NCI-H2227 (cell line): ENCODE results near the gene CPZ.

Experiments used
- DNase-seq: peaks from one replicate; lab custom pipeline; 2025; ENCODE audit not compliant: unreplicated experiment; lab: John Stamatoyannopoulos, UW

The CPZ gene

DNA sequence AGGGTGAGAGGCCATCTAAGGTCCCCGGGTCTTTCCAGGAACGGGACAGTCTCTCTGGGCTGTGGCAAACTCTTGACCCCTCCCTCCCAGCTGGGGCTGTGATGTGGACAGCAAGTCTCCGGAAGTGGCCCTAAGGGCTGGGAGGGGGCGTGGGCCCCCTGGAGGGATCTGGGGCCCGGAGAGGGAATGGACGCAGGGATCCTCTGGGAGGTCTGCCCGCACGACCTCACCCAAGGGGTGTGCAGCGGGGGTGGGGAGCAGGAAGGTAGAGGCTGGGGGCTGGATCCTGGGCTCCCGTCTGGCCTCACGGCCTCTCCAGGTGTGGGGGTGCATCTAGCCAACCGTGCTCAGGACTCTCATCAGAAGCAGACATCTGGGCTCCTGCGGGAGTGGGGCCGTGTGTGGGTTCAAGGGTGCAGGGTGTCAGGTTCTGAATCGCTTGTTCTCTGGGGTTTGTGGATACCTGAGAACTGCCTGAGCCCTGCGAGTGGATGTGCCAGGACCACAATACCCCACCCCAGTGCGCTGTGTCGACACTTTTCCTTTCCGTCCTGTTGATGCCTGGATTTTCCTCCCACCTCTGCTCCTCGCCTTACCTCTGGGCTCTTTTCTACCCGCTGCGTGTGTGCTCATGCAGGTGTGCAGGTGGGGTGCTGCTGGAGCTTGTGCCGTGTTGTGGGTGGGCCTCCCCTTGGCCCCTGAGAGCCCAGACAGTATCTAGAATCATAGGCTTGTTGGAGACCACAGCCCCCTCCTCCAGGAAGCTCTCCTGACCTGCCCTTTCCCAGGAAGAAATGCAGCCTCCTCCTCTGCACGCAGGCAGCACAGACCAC lies 915 bp downstream of the CPZ start:
- no peak for DNase-seq

DNA sequence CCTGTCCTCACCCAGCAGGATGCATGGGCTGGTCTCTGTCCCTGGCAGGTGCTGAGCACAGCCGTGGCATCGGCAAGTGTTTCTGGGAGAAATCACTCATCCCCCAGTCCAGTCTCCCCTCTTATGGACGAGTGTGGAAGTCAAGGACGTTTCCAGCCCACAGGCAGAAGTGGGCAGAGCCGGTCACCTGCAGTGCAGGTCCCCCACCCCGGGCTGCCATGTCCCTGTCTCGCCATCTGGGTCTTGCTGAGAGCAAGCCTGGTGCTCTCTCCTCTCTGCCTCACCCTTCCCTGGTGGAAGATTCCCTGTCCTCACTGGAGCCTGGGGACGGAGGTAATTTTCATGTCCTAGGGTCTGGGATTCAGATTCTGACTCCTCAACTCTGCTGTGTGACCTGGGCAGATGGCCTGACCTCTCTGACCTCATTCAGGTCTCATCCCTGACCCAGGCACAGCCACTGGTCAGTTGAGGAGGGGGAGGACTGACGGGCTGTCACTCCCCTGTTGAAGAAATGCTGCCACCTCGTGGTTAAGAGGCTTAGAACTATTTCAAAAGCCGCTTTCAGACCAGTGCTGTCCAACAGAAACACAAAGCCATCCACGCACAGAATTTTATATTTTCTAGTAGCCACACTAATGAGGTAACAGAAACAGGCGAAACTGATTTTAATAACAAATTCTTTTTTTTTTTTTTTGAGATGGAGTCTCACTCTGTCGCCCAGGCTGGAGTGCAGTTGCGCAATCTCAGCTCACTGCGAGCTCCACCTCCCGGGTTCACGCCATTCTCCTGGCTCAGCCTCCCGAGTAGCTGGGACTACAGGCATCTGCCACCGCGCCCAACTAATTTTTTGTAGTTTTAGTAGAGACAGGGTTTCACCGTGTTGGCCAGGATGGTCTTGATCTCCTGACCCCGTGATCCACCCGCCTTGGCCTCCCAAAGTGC lies 1.8 kb downstream of the CPZ start:
- DNase-seq = peak; percentile 68

DNA sequence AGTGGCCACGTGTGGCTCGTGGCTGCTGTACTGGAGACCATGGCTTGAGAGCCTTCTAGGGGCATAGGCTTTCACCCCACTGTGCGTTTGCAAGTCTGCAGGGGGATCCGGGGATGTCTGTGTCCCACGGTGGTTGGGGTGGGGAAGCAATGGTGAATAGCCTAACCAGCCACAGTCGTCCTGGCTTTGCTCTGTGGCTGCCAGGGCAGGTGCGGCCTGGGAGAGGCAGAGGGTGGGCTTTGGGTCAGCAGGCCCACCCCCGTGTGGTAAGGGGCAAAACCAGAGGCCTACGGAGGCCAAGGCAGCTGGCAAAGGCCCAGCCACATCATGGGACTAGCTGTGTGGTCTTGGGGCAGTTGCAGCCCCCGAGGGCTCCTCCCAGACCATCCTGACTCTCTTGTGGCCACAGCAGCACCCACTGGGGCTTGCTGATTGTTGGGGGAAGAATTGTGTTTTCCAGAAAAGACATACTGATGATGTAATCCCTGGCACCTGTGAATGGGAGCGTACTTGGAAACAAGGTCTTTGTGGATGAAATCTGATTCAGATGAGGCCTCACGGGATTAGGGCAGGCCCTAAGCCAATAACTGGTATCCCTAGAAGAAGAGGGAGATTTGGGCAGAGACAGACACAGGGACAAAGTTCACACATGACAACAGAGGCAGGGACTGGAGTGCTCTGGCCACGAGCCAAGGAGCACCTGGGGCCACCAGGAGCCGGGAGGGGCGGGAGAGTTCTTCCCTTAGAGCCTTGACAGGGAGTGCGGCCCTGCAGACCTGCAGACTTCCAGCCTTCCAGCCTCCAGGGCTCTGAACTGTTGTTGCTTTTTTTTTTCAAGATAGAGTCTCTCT lies 2.9 kb downstream of the CPZ start:
- DNase-seq = no peak

DNA sequence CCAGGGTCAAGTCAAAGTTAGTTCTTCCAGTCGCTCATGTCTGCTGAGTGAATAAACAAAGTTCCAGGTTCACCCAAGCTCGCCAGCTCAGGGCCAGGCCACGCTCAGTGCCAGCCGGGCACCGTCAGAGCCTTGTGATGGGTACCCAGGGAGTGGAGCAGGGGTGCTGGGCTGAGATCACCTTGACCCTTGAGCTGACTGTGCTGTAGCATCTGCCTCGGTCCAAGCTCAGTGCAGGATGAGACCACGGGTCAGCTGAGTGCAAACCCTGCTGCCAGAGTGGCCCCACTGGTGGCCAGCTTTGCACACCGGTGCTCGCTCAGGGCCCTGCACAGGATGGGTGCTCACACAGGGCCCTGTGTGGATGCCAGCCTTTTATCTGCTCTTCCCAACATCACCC lies 4.3 kb downstream of the CPZ start:
- no peak for DNase-seq

DNA sequence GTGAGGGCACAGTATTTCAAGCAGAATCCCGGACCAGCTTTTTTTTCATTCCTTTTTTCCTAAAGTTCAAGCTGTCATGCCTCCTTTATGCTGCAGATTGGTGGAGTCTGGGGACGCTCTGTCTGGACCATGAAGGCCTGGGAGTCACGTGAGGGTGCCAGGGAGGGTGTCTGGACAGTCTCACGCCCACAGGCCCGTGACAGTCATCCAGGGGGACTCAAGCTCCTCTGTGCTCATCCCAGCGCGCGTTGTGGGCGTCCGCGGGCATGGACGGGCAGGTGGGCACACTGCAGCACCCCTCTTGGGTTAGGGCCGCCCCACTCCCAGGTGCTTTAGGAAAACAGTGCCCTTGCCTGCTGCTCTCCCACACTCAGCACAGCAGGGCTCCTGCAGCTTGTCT lies 4.8 kb downstream of the CPZ start:
- DNase-seq = no peak

DNA sequence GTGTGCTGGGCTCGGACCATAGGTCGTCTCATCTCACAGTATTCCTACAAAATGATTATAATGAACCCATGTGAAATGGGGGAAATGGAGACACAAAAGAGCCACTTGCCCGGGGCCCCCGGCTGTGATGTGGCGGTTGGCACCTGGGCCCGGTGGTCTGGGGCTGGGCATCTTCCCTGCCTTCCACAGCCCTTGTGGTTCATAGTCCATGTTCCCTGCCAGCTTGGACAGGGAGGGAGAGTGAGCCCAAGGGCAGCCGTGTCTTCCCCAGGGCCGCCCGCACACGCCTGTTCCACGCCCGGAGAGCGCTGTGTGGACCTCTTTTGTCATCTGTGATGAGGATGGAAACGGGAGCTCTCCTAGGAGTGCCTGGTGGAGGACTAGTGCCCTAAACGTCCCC lies 5.2 kb downstream of the CPZ start:
- no peak for DNase-seq

DNA sequence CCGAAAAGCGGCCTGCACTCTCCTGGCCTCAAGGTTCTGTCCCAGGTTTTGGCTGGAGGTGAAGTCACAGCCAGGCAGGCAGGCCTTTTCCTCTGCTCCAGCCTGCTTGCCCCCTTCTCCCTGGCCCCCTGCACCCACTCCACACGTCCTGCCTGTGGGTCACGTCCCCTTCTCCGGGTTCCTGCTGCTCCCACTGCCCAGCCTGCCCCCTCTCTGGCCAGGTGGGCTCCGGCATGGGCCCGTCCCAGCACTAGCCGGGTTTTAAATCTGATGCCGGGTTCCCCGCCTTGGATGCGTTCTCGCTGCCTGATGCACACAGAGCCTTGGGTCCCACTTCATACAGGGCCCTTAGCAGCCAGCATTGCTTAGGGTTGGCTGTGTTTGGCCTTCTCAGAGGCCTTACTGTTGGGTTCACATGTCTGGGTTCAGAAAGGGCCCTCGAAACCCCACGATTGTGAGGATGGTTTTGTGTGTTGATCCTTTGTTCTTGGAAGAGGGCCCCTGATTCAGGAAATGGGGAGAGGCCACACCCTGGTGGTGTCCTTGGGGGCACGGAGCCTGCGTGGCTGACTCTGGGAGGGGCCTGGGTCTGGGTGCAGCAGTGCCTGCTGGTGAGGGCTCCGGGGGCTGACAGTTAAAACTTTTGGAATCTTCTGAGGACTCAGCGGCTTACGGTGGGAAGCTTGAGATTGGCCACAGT lies 6.0 kb downstream of the CPZ start:
- no peak for DNase-seq

DNA sequence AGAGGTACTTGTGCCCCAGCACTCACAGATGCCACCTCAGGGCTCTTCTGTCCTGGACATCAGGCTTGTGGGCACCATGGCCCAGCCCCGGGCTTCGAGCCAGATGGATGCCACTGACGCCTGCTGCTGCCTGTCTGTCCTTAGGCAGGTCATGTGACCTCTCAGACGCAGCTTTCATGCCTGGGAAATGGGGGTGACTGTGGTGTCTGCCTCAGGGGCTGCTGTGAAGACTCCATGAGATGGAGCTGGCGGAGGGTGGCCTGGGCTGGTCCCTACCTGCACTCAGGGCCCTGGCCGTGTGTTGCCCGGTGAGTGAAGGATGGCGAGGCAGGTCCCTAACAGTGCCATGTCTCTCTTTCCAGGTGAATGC lies 6.5 kb downstream of the CPZ start:
- no peak for DNase-seq

DNA sequence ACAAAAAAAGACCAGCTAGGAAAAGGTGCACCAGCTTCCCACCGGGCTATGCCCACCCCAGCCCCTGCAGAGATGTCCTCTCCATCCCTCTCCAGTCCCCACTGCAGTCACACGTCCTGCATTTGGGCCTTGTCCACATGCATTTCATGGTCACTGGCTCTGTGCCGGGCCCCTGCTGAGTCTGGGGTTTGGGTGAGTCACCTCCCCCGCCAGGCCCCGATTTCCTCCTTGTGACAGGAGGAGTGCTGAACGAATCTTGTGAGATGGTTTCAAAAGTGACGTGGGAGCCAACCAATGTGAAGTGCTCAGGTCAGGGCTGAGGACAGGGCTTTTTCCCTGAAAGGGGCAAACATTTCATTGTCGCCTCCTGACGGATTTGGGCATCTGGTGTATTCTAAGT lies 7.1 kb downstream of the CPZ start:
- DNase-seq = no peak

DNA sequence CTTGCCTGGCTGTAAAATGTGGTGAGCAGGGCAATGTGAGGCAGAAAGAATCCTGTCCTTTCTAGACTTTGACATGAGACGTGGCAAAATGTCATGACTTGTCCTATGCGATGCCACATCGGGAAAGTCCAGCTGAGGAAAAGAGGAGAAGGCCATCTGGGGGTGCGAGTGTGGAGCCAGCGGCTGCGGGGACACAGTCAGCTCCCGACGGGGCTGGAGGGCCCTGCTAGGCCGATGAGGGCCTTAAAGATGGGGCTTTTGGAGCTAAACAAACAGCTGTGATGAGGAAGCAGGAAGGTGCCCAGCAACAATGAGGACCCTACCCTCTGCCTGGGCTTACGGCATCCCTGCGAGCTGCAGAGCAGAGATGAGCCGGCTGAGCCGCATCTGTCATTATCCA lies 7.7 kb downstream of the CPZ start:
- DNase-seq = no peak

DNA sequence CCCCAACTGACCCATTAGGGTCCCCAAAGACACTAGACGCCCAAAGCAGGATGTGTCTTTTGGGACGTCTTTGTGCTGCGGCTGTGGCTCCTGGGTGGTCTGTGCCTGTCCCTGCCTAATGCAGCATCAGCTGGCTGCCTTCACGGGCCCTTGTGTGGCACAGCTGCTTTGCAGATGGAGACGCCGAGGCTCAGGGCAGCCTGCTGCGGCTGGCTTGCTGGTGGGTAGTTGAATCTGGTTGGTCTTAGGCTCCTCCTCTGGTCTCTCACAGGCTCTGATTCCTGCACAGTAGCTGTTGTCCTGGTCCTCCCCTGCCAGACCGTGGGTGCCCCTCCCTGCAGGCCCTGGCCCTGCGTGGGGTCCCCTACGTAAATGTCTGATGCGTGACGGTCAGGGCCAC lies 8.1 kb downstream of the CPZ start:
- DNase-seq = no peak

DNA sequence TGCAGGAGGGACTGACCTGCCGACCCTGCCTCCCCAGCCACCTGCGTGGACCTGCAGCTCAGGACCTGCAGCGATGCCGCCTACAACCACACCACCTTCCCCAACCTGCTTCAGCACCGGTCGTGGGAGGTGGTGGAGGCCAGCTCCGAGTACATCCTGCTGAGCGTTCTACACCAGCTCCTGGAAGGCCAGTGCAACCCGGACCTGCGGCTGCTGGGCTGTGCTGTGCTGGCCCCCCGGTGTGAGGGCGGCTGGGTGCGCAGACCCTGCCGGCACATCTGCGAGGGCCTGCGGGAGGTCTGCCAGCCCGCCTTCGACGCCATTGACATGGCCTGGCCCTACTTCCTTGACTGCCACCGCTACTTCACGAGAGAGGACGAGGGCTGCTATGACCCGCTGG lies 8.5 kb downstream of the CPZ start:
- no peak for DNase-seq

DNA sequence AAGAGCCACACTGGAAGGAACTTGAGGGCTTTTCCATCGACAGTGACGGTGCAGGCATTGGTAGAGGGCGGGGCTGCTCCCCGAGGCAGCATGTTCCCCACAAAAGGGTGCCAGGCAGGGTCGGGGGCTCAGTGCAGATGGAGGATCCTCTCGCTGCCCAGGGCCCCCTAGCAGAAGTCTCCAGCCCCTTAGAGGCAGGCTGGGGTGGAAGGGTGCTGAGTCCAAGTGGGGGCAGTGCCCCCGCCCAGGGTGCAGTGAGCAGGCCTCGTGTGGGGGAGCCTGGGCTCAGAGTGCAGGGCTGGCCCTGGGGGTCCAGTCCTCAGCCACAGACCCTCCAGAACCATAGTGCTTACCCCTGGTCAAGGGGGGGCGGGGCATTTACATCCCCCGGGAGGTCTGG lies 9.0 kb downstream of the CPZ start:
- no peak for DNase-seq

DNA sequence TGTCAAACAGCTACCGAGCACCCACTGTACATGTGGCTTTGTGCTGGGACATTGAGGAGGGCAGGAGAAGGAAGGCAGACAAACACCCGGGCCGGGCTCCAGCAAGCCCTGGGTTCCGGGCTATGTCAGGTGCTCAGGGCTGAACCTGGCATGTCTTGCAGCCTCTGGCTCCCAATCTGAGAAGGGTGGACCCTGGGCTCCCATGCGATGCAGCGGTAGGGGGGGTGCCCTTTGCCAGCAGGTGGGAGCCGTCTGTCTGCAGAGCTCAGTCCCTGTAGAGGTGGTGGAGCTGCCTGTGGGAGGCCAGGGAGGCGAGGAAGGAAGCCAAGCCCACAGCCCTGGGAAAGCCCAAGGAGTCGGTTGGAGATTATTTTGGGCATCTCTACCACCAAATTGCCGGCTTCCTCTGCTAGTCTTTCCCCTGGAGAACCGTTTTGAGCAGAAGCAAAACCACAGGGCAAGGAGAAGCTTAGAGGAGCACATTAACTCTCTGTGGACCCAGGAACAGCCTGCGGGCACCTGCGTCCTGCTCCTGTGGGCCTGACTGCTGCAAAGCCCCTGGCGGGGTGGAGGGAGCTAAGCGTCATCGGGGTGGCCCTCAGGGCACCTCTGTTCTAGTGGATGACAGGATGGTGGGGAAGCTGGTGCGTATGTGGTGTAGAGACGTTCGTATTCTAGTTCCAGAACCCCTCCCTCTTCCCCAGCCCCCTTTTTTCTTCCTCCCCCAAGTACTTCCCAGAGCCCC lies 10.3 kb downstream of the CPZ start:
- no peak for DNase-seq

DNA sequence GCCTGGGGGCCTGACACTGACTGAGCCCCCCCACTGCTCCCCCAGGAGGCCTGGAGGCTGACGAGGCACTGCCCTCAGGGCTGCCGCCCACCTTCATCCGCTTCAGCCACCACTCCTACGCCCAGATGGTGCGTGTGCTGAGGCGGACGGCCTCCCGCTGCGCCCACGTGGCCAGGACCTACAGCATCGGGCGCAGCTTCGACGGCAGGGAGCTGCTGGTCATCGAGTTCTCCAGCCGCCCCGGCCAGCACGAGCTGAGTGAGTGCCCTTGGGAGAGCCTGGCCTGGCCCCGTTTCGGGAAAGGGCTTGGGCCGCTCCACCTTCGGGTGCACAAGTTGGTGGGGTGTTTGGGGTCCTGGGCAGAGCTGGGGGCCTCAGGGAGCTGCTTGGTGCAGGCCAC lies 11.4 kb downstream of the CPZ start:
- no peak for DNase-seq

DNA sequence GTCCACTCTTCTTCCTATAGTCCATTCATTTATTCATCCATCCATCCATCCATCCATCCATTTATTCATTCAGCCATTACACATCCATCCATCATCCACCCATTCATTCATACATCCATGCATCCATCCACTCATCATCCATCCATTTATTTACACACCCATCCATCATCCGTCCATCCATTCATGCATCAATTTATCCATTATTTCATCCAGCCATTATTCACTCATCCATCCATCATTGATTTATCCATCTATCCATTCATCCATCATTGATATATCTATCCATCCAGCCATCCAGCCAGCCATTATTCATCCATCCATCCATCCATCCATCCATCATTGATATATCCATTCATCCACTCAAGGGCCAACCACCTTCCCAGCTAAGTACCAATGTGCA lies 12.7 kb downstream of the CPZ start:
- no peak for DNase-seq

DNA sequence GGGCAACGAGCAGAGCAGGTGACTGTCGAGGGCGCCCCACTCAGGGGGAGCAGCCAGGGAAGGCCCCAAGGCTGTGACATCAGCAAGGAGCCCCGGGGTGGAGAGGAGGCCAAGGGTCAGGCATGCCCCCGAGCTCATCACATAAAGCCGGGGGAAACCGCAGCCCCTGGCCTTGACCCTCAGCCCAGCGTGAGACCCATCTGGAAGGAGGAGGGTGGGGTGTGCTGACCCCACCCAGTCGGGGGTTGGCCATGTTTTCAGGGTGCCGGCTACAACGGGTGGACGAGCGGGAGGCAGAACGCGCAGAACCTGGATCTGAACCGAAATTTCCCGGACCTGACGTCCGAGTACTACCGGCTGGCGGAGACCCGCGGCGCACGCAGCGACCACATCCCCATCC lies 13.9 kb downstream of the CPZ start:
- no peak for DNase-seq

DNA sequence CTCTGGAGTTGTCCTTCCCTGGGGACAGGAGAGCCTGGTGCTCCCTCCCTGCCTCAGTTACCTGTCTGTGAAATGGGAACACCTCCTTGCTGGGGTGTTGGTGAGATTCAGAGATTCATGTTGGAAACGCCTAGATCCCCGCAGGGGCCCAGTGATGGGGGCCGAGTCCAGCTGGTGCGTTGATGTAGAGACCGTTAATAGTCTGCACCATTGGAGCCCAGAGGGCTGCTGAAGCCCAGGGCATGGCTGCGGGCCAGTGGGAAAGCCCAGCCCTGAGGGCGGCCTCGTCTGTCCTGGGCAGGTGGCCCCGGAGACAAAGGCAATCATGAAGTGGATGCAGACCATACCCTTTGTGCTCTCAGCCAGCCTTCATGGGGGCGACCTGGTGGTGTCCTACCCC lies 14.4 kb downstream of the CPZ start:
- no peak for DNase-seq

DNA sequence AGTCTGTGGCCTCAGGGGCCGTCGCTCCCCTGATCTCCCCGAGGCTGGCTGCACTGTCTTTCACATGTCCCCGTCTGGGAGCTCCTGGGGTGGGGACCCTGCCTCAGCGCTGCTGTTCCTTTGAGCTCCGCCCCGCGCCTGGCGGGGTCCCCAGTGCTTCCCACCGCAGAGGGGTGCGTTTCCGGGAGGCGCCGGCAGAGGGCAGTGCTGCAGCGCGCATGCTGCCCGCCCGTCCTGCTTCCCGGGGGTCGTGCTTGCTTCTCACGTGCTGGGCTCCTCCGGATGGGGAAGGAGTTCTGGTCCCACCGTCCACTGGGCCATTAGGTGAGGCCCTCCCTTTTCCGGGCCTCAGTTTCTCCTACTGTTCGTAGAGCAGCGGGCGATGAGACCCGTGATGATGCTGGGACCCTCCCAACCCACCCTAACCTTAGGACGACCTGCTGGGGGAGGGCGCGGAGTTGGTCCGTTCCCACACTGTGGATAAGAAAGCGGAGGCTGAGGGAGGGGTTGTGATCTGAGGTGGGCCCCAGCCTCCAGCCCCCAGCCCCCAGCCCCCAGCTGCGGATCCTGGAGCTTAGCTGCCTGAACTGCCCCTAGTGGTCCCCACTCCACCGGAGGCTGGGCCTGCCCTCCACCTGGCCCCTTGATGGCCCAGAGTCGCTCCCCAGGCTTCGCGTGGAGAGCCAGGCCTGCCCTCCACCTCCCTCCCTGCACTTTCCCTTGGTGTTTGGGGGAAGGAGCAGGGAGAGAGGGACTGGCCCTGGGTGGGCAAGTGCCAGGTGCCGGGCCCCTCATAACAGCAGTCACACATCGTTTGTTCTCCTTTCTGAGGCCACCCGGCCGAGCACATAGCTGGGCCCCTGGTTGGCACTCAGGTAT lies 15.3 kb downstream of the CPZ start:
- DNase-seq = peak; percentile 59
